Retinal pigment epithelial cell (primary cell): Measurements from ENCODE around the gene RBPJ.

ENCODE experiments used
- DNase-seq: peaks from one replicate; pipeline ENCODE4 v3.0.0-alpha.2; 2010; ENCODE audit warnings: low read depth
- H3K4me3 ChIP-seq: 2 replicates; pipeline ENCODE4 v1.5.1; 2011; ENCODE audit warnings: mild to moderate bottlenecking, low read length, control low read depth, moderate library complexity
- CTCF ChIP-seq: conservative IDR thresholded peaks from 2 replicates; pipeline ENCODE4 v1.5.1; 2011; ENCODE audit warnings: low read depth, low read length, control low read depth, inconsistent platforms

Gene RBPJ

GRCh38 chr4:26372076-26372475 is 51.3 kb downstream of the RBPJ start:
- DNase-seq = no peak
- no peak overlapping the region for H3K4me3 ChIP-seq
- no peak for TF ChIP-seq CTCF

- peak; percentile 72 for DNase-seq
- no peak overlapping the region for H3K4me3 ChIP-seq
- TF ChIP-seq CTCF = no peak
Measured at GRCh38 chr4:26372525-26373172, 51.8 kb downstream of the RBPJ start.

- no peak overlapping the region for H3K4me3 ChIP-seq
- no peak for TF ChIP-seq CTCF
- no peak for DNase-seq
Measured at GRCh38 chr4:26375551-26375950, 54.7 kb downstream of the RBPJ start.

GRCh38 chr4:26377328-26378311 is 56.8 kb downstream of the RBPJ start:
- TF ChIP-seq CTCF = no peak
- DNase-seq = no peak
- no peak overlapping the region for H3K4me3 ChIP-seq

GRCh38 chr4:26379837-26380236 is 59.0 kb downstream of the RBPJ start:
- no peak for DNase-seq
- no peak for TF ChIP-seq CTCF

GRCh38 chr4:26380740-26381139 is 59.9 kb downstream of the RBPJ start:
- no peak overlapping the region for H3K4me3 ChIP-seq
- no peak for DNase-seq
- TF ChIP-seq CTCF = no peak

More at GRCh38 chr4:26379837-26380236, 59.0 kb downstream of the RBPJ start:
- H3K4me3 ChIP-seq = no peak overlapping the region
